ENCODE results near the gene ATXN7L1.

- TF ChIP-seq CTCF (IDR thresholded peaks at IDR 0.05) (no peak), POLR2A (IDR thresholded peaks at IDR 0.05; ENCODE audit: low read depth) (no peak)
These were observed 288.3 kb downstream of the ATXN7L1 start for GRCh38 chr7:105587909-105588635.

Measured in esophagus muscularis mucosa (tissue), 3 donors.